Measurements from ENCODE around the gene TPM1.
A peak's percentile ranks its signal among the peaks of the same experiment; 100 is the strongest.

Gene TPM1

GRCh38 chr15:63052077-63052841, 9.7 kb downstream of the TPM1 start:
- TF ChIP-seq CTCF (IDR thresholded peaks at IDR 0.05; ENCODE audit: low read depth, low read length), result no peak
- peak in 1 of 2 donors; percentile 10 for DNase-seq (ENCODE audit: low read depth in 2 of 2)
- H3K4me3 ChIP-seq (replicated peaks in 1 of 2; ENCODE audit: low read depth in 2 of 2, low read length in 2 of 2), result no peak overlapping the region

- TF ChIP-seq CTCF (IDR thresholded peaks at IDR 0.05; ENCODE audit: low read depth, low read length), result no peak
- no peak overlapping the region for H3K4me3 ChIP-seq (replicated peaks in 1 of 2; ENCODE audit: low read depth in 2 of 2, low read length in 2 of 2)
- DNase-seq (ENCODE audit: low read depth in 2 of 2), result peak; percentile 58 to 75
These were observed 10.6 kb downstream of the TPM1 start for GRCh38 chr15:63052961-63053698.

- H3K4me3 ChIP-seq (replicated peaks in 1 of 2; ENCODE audit: low read depth in 2 of 2, low read length in 2 of 2), result no peak overlapping the region
- peak in 1 of 2 donors; percentile 44 for DNase-seq (ENCODE audit: low read depth in 2 of 2)
- no peak for TF ChIP-seq CTCF (IDR thresholded peaks at IDR 0.05; ENCODE audit: low read depth, low read length)
These were observed 11.7 kb downstream of the TPM1 start for GRCh38 chr15:63054281-63054683.

GRCh38 chr15:63054985-63055384, 12.4 kb downstream of the TPM1 start:
- H3K4me3 ChIP-seq (replicated peaks in 1 of 2; ENCODE audit: low read depth in 2 of 2, low read length in 2 of 2), result no peak overlapping the region
- DNase-seq (ENCODE audit: low read depth in 2 of 2), result peak in 1 of 2 donors; percentile 32
- TF ChIP-seq CTCF (IDR thresholded peaks at IDR 0.05; ENCODE audit: low read depth, low read length), result no peak

- H3K4me3 ChIP-seq (replicated peaks in 1 of 2; ENCODE audit: low read depth in 2 of 2, low read length in 2 of 2), result no peak overlapping the region
- DNase-seq (ENCODE audit: low read depth in 2 of 2), result peak; percentile 50 to 66
- no peak for TF ChIP-seq CTCF (IDR thresholded peaks at IDR 0.05; ENCODE audit: low read depth, low read length)
These were observed 14.3 kb downstream of the TPM1 start for GRCh38 chr15:63056829-63057228.

GRCh38 chr15:63057468-63058345, 15.2 kb downstream of the TPM1 start:
- TF ChIP-seq CTCF (IDR thresholded peaks at IDR 0.05; ENCODE audit: low read depth, low read length), result no peak
- no peak overlapping the region for H3K4me3 ChIP-seq (replicated peaks in 1 of 2; ENCODE audit: low read depth in 2 of 2, low read length in 2 of 2)
- peak in 1 of 2 donors; percentile 32 for DNase-seq (ENCODE audit: low read depth in 2 of 2)

All from cardiac fibroblast (primary cell).